K562 (cell line): ENCODE results near the gene CELF4. TPM values are rescaled to one million over a fixed set of nuclear protein-coding genes. Genes with fewer than 3 reads are reported as not detected.
A peak's percentile ranks its signal among the peaks of the same experiment; 100 is the strongest.

Experiments used
- ATAC-seq: fragments of 200-7000 bp; cut with Tn5 transposase; 3 replicates; pipeline ENCODE4 v1.9.1; 2020; ENCODE audit warnings: moderate library complexity
- BruUV-seq: library from RNA; stranded (reverse); fragments of 400-500 nt; replicated peaks from 2 replicates; lab custom pipeline; 2021; lab: Mats Ljungman, UMichigan
- CTCF ChIA-PET: fragments of 300-600 bp; formaldehyde crosslinking; extraction: SDS; loops from one replicate; lab custom pipeline; 2021; ENCODE audit warnings: low intra/inter-chr PET ratio; lab: Yijun Ruan, JAX
- POLR2A ChIA-PET: fragments of 300-600, 350-650 bp; sonication (Branson Sonifier 250); formaldehyde crosslinking; extraction: SDS; loops from one replicate; lab custom pipeline; 2021; ENCODE audit warnings: antibody characterized with exemption, inconsistent platforms; lab: Yijun Ruan, JAX
- DNase-seq, 4 experiments: peaks; one replicate each; pipeline versions ENCODE4 v3.0.0 to v3.0.0-alpha.2; 2011 to 2018; ENCODE audit warnings: low spot score in 3 of 4, mixed read lengths in 3 of 4; ENCODE audit errors: extremely low read depth in 1 of 4
- FAIRE-seq: peaks from 2 replicates; lab custom pipeline; 2011; peaks lifted over from hg19 to GRCh38; lab: Jason Lieb, UNC
- H2AFZ ChIP-seq: 2 replicates; pipeline ENCODE4 v1.6.0; 2011; ENCODE audit warnings: low read depth, low read length, control low read depth, inconsistent platforms
- H3K27ac ChIP-seq: fragments of 200-600 bp; 3 replicates; pipeline ENCODE4 v1.8.0; 2011; ENCODE audit warnings: low read depth, mild to moderate bottlenecking, control low read depth, inconsistent platforms, low read length, moderate library complexity, mixed read lengths; ENCODE audit errors: extremely low read depth
- H3K27me3 ChIP-seq, 2 experiments: fragments of 300-600 bp in 1 of 2; 2 replicates in 1 of 2; 3 replicates in 1 of 2; pipeline versions ENCODE4 v1.6.0 to v1.8.0; 2011; ENCODE audit warnings: inconsistent platforms in 2 of 2, low read length in 2 of 2, mild to moderate bottlenecking in 1 of 2, mixed read lengths in 1 of 2, moderate library complexity in 1 of 2; ENCODE audit not compliant: control insufficient read depth in 2 of 2, insufficient read depth in 2 of 2
- H3K36me3 ChIP-seq: fragments of 300-600 bp; 3 replicates; pipeline ENCODE4 v1.8.0; 2011; ENCODE audit warnings: mild to moderate bottlenecking, low read length, inconsistent platforms; ENCODE audit not compliant: control insufficient read depth, insufficient read depth
- H3K4me1 ChIP-seq, 2 experiments: fragments of 200-600 bp in 1 of 2; replicated peaks in 1 of 2; 2 replicates in 1 of 2; 3 replicates in 1 of 2; pipeline versions ENCODE4 v1.5.1 to v1.8.0; 2011; ENCODE audit warnings: inconsistent platforms in 2 of 2, low read length in 2 of 2, mild to moderate bottlenecking in 1 of 2, mixed read lengths in 1 of 2, moderate library complexity in 1 of 2; ENCODE audit not compliant: control insufficient read depth in 2 of 2, insufficient read depth in 2 of 2
- H3K4me2 ChIP-seq: 2 replicates; pipeline ENCODE4 v1.6.1; 2011; ENCODE audit warnings: low read length, control low read depth, inconsistent platforms, mixed read lengths; ENCODE audit not compliant: insufficient read depth
- H3K4me3 ChIP-seq: fragments of 200-600 bp; sonication (generic), shearing (Covaris generic); 2 replicates; pipeline ENCODE4 v1.5.1; 2016; ENCODE audit warnings: control low read depth, inconsistent platforms
- H3K79me2 ChIP-seq: fragments of 200-600 bp; 3 replicates; pipeline ENCODE4 v1.8.0; 2011; ENCODE audit warnings: low read length, inconsistent platforms; ENCODE audit not compliant: control insufficient read depth, insufficient read depth
- H3K9ac ChIP-seq, 2 experiments: 2 replicates each; pipeline versions ENCODE4 v1.6.0 to v1.6.1; 2011; ENCODE audit warnings: low read depth in 2 of 2, low read length in 2 of 2, control low read depth in 1 of 2, inconsistent platforms in 1 of 2, mild to moderate bottlenecking in 1 of 2, mixed read lengths in 1 of 2; ENCODE audit not compliant: insufficient read depth in 1 of 2
- H3K9me1 ChIP-seq: one replicate; pipeline ENCODE4 v1.6.0; 2011; ENCODE audit warnings: inconsistent platforms, mild to moderate bottlenecking, low read length, moderate library complexity; ENCODE audit not compliant: control insufficient read depth, insufficient read depth
- H3K9me3 ChIP-seq: replicated peaks from 2 replicates; pipeline ENCODE4 v1.5.1; 2011; ENCODE audit warnings: low read depth, low read length, inconsistent platforms; ENCODE audit not compliant: control insufficient read depth, insufficient read depth
- H4K20me1 ChIP-seq: replicated peaks from 2 replicates; pipeline ENCODE4 v1.6.1; 2011; ENCODE audit warnings: low read length, inconsistent platforms, mixed read lengths; ENCODE audit not compliant: control insufficient read depth, insufficient read depth
- ARID4B ChIP-seq: sonication (generic); formaldehyde crosslinking; IDR thresholded peaks from 2 replicates; pipeline ENCODE4 v1.8.0; 2022; ENCODE audit warnings: mild to moderate bottlenecking, missing genetic modification reagents
- HMG20B ChIP-seq: fragments of 250-450 bp; sonication (Bioruptor Pico); IDR thresholded peaks from 2 replicates; pipeline ENCODE4 v1.5.0; 2021; ENCODE audit warnings: mild to moderate bottlenecking
- KDM5B ChIP-seq: fragments of 200-600 bp; sonication (generic); IDR thresholded peaks from 2 replicates; pipeline ENCODE4 v1.6.1; 2012; ENCODE audit warnings: low read depth, mild to moderate bottlenecking, moderate library complexity, low read length, control low read depth, inconsistent platforms; ENCODE audit not compliant: insufficient replicate concordance
- RFX5 ChIP-seq: IDR thresholded peaks from 2 replicates; pipeline ENCODE4 v1.6.1; 2011; ENCODE audit warnings: low read depth, mild to moderate bottlenecking, improper control_type of control experiment, low read length
- XRCC3 ChIP-seq: fragments of 450-650 bp; IDR thresholded peaks from 2 replicates; pipeline ENCODE4 v1.6.1; 2017; ENCODE audit warnings: mild to moderate bottlenecking, moderate library complexity
- ZBTB2 ChIP-seq: fragments of 450-650 bp; IDR thresholded peaks from 2 replicates; pipeline ENCODE4 v1.6.1; 2016; ENCODE audit warnings: antibody characterized with exemption
- ZFP91 ChIP-seq: sonication (generic); formaldehyde crosslinking; IDR thresholded peaks from 2 replicates; pipeline ENCODE4 v1.8.0; 2022; ENCODE audit warnings: mild to moderate bottlenecking, missing genetic modification reagents
- ZKSCAN3 ChIP-seq: fragments of 250-450 bp; sonication (Bioruptor Pico); IDR thresholded peaks from 2 replicates; pipeline ENCODE4 v1.4.0; 2020
- WGBS: fragments of 100-300 bp; shearing (Covaris generic); methylation state at CpG from one replicate; pipeline ENCODE4 v1.1.6; 2016; ENCODE audit warnings: low coverage, mixed read lengths; ENCODE audit not compliant: insufficient coverage; ENCODE audit errors: missing lambda C conversion rate; 5-methylcytosine and 5-hydroxymethylcytosine counted together
- in situ Hi-C: fragments of 300-500 bp; cut with MboI; formaldehyde crosslinking; loops from 4 replicates; pipeline ENCODE4 v1.15.0; 2018; ENCODE audit warnings: inconsistent platforms, mixed read lengths
- intact Hi-C: fragments of 100-400 bp; cut with micrococcal nuclease; formaldehyde crosslinking; loops from 2 replicates; pipeline ENCODE4 v1.14.2; 2022
- polyA plus RNA-seq, 8 experiments: library from polyadenylated mRNA; depleted of rRNA in 4 of 8; stranded (reverse) in 5 of 8; unstranded in 3 of 8; fragments of >200 nt; fragmentation: Nextera tagmentation in 2 of 8; fragmentation: Illumina TruSeq in 1 of 8; extraction: Ambion mirVana in 2 of 8; extraction: Trizol in 1 of 8; gene quantifications; 2 replicates each; pipeline versions ENCODE4 v1.2.1 to v1.2.3, GENCODE V29; 2011 to 2014; ENCODE audit warnings: inconsistent platforms in 1 of 8, missing spikeins in 1 of 8
- total RNA-seq, 7 experiments: library from RNA; depleted of rRNA in 6 of 7; stranded (reverse); fragments of >200 nt in 6 of 7; fragmentation: Illumina TruSeq in 2 of 7; extraction: Trizol in 2 of 7; gene quantifications; 2 replicates each; pipeline versions ENCODE4 v1.2.1 to v1.2.3, GENCODE V29; 2011 to 2021; ENCODE audit warnings: low replicate concordance in 1 of 7
- TF ChIP-seq, protein P1 (sequence below): fragments of 250-450 bp; sonication (Bioruptor Pico); IDR thresholded peaks from 2 replicates; pipeline ENCODE4 v1.8.0; 2021; ENCODE audit warnings: moderate library complexity, mild to moderate bottlenecking, inconsistent platforms
- TF ChIP-seq, protein P2 (sequence below), 2 experiments: fragments of 200-800 bp in 1 of 2; sonication (Bioruptor generic) in 1 of 2; sonication (generic) in 1 of 2; formaldehyde crosslinking in 1 of 2; IDR thresholded peaks in 1 of 2; conservative IDR thresholded peaks in 1 of 2; 2 replicates each; pipeline versions ENCODE4 v1.5.0 to v1.6.1; 2016 to 2020; ENCODE audit warnings: missing compliant biosample characterization in 1 of 2, missing genetic modification characterization in 1 of 2, missing genetic modification reagents in 1 of 2

CELF4 gene
- total and polyA plus RNA-seq, 9 of the 15 experiments (the other 6 are each of a cell fraction or from before 2014, with no cell fraction given), result 0.04 to 0.24 (median 0.07) TPM; not detected in 3

DNA sequence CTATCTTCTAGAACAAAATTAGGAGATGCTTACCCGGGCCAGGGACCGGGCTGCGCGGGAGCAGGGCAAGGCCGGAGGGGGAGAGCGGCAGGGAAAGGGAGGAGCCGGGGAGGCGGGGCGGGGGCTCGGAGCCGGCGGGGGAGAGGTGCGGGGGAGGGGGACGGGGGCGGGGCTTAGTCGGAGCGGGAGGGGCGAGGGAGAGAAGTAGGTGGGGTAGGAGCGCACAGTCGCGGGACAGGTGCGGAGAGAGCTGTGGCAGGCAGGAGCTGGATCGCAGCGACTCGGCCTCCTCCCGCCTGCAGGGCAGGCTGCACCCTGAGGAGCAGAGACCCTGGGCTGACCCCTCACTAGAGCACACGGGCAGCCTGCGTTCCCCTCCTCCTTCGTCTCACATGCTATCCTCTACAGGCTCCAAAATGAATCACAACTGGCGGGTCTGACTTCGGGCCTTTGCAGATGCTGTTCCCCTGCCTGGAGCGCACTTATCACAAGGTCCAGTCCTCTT is 290.3 kb downstream of the CELF4 start:
- Histone ChIP-seq H3K27ac (no peak overlapping the region), H3K9ac (no peak overlapping the region), H4K20me1 (no peaks in the 10 kb centered on the region; the same call in none of the 2 replicates), H3K27me3 (peaks cover 0 to 14% of the 10 kb centered on the region in 2 experiments; a peak in 4 of 5 replicates), H3K36me3 (no peaks in the 10 kb centered on the region), H2AFZ (no peak overlapping the region), H3K79me2 (no peaks in the 10 kb centered on the region), H3K4me3 (no peak overlapping the region), H3K4me2 (no peak overlapping the region), H3K4me1 (peaks cover 0 to 10% of the 10 kb centered on the region in 2 experiments; a peak in 1 of 5 replicates), H3K9me1 (no peaks in the 10 kb centered on the region), H3K9me3 (no peaks in the 10 kb centered on the region)
- POLR2A ChIA-PET, result no interaction called here
- 18% methylated on average over 12 of the region's 32 CpGs for WGBS
- CTCF ChIA-PET, result no interaction called here
- intact Hi-C loops, result no loop called here
- in situ Hi-C loops, result no loop called here
- FAIRE-seq (no peak), ATAC-seq (peak; percentile 49), DNase-seq (peak in 2 of 4 experiments; percentile 74 to 77)
- no TSS peak for BruUV-seq
- TF ChIP-seq ARID4B (CRISPR knock-in tag) (no peak), HMG20B (CRISPR knock-in tag) (no peak), ZKSCAN3 (no peak), ZFP91 (CRISPR knock-in tag) (no peak), XRCC3 (no peak), RFX5 (no peak), KDM5B (no peak), ZBTB2 (no peak)
- TF ChIP-seq, protein P1, sequence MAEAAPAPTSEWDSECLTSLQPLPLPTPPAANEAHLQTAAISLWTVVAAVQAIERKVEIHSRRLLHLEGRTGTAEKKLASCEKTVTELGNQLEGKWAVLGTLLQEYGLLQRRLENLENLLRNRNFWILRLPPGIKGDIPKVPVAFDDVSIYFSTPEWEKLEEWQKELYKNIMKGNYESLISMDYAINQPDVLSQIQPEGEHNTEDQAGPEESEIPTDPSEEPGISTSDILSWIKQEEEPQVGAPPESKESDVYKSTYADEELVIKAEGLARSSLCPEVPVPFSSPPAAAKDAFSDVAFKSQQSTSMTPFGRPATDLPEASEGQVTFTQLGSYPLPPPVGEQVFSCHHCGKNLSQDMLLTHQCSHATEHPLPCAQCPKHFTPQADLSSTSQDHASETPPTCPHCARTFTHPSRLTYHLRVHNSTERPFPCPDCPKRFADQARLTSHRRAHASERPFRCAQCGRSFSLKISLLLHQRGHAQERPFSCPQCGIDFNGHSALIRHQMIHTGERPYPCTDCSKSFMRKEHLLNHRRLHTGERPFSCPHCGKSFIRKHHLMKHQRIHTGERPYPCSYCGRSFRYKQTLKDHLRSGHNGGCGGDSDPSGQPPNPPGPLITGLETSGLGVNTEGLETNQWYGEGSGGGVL (CRISPR knock-in tag), result no peak
- TF ChIP-seq, protein P2, sequence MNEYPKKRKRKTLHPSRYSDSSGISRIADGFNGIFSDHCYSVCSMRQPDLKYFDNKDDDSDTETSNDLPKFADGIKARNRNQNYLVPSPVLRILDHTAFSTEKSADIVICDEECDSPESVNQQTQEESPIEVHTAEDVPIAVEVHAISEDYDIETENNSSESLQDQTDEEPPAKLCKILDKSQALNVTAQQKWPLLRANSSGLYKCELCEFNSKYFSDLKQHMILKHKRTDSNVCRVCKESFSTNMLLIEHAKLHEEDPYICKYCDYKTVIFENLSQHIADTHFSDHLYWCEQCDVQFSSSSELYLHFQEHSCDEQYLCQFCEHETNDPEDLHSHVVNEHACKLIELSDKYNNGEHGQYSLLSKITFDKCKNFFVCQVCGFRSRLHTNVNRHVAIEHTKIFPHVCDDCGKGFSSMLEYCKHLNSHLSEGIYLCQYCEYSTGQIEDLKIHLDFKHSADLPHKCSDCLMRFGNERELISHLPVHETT (CRISPR knock-in tag; conservative IDR thresholded peaks at IDR 0.05 in 1 of 2, IDR thresholded peaks at IDR 0.05 in 1 of 2), result no peak
